ENCODE measurements around the gene TBXAS1.

The TBXAS1 gene

GRCh38 chr7:139897422-139898090 is 68.5 kb downstream of the TBXAS1 start:
- DNase-seq (ENCODE audit: low spot score), result no peak
- TF ChIP-seq, protein P1, sequence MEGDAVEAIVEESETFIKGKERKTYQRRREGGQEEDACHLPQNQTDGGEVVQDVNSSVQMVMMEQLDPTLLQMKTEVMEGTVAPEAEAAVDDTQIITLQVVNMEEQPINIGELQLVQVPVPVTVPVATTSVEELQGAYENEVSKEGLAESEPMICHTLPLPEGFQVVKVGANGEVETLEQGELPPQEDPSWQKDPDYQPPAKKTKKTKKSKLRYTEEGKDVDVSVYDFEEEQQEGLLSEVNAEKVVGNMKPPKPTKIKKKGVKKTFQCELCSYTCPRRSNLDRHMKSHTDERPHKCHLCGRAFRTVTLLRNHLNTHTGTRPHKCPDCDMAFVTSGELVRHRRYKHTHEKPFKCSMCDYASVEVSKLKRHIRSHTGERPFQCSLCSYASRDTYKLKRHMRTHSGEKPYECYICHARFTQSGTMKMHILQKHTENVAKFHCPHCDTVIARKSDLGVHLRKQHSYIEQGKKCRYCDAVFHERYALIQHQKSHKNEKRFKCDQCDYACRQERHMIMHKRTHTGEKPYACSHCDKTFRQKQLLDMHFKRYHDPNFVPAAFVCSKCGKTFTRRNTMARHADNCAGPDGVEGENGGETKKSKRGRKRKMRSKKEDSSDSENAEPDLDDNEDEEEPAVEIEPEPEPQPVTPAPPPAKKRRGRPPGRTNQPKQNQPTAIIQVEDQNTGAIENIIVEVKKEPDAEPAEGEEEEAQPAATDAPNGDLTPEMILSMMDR (IDR thresholded peaks at IDR 0.05; ENCODE audit: extremely low read depth, missing control alignments), result no peak

DNA sequence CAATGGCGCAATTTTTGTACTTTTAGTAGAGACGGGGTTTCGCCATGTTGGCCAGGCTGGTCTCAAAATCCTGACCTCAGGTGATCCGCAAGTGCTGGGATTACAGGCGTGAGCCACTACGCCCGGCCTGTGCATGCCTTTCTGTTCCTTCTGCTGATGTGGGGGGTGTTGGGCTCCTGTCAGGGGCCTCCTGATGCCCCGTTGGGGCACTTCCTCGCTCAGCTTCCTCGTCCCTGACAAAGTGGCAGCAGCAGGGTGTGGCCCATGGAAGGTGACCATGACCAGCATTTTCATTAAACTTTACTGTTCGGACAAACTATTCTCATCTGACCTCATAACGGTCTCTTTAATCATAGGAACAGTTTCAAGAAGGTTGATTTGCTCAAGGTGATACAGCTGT is 69.4 kb downstream of the TBXAS1 start:
- TF ChIP-seq, protein P1 (IDR thresholded peaks at IDR 0.05; ENCODE audit: extremely low read depth, missing control alignments), result no peak
- no peak for DNase-seq (ENCODE audit: low spot score)

DNA sequence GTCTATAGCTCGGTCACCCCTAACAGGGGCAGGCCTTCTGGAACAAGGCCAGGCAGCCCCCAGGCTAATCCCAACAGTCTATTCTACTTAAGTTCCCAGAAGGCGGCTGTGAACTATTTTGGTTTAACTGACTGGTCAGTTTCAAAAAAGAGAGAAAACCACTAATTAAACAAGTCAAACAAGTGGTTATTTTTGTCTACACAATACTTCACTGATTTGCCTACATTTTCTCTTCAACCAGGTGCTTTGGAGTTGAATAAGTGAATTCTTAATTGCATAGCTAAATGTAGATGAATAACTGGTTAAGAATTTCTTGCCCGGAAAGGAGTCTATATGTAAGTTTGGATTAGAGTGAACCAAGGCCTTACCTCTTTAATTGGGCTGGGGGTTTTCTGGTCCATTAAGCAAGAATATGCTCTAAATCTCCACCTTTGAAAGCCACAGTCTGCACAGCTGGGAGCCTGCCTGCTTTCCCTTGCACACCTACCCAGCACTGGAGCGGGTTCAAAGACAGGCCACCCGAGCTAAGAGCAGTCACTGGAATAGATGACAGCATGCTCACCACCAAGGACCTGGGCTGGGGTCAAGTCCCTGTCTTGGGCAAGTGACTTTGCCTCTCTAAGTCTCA is 70.4 kb downstream of the TBXAS1 start:
- no peak for DNase-seq (ENCODE audit: low spot score)
- TF ChIP-seq, protein P1 (IDR thresholded peaks at IDR 0.05; ENCODE audit: extremely low read depth, missing control alignments), result no peak

DNA sequence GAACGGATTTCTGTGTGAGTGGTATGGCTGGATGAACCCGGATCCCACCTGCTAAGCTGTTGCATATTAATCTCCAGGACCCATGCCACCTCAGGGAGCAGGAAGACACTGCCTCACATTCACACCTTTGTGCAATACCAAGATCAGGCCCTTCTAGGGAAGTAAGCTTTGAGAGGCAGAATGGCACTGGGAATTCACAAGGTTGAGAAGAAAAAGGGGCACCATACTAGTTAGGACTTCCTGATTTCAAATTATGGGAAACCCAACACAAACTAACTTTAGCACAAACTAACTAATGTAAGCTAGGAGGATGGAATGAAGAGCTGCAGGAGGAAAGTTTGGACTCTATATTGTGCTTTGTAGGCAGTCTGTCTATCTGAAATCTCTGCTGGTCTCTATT is 71.3 kb downstream of the TBXAS1 start:
- TF ChIP-seq, protein P1 (IDR thresholded peaks at IDR 0.05; ENCODE audit: extremely low read depth, missing control alignments), result no peak
- DNase-seq (ENCODE audit: low spot score), result no peak

DNA sequence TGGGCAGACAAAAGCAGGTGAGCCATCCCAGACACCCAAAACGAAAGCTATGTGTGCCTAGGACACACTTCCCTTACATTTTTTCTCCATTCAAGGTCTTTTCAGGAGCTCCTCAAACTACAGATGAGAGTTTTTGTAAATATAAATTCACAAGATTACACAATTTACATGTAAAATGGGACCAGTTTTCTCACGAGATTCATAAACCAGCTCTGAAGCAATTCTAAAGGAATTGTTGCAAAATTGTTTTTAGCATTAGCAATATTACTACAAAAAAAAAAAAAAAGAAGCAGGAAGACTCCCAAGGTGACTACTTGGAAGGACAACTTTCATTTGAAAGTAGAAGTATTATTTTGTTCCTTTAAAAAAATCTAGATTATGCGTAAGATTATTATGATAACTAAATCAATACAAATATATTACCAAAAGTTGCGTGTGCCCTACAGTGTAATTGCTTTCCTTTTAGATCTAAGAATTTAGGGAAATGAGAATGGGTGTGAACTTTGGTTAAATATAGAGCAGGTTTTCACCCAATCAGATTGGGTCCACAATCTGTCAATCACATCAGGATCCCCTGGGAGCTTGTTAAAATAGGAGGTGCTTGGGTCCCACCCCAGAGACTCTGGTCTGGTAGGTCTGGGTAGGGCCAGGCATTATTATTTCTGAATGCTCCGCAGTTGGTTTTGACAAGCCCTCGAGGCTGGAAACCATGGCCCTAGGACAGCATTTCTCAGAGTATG is 72.2 kb downstream of the TBXAS1 start:
- TF ChIP-seq, protein P1 (IDR thresholded peaks at IDR 0.05; ENCODE audit: extremely low read depth, missing control alignments), result no peak
- no peak for DNase-seq (ENCODE audit: low spot score)

DNA sequence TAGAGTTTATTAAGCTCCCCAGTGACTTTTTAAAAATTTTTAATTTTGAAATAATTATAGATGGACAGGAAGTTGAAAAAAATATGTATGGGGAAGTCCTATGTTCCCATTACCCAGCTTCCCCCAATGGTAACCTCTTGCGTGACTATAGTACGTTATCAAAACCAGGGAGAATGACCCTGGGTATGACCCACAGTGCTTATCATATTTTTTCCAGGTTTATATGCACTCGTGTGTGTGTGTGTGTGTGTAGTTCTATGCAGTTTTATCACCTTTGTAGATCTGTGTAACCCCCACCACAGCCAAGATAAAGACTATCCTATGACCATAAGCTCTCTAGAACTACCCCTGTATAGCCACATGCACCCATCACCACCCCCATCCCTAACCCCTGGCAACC is 72.8 kb downstream of the TBXAS1 start:
- TF ChIP-seq, protein P1 (IDR thresholded peaks at IDR 0.05; ENCODE audit: extremely low read depth, missing control alignments), result no peak
- no peak for DNase-seq (ENCODE audit: low spot score)
